ENCODE data around the gene CERCAM. TPM values are rescaled to one million over a fixed set of nuclear protein-coding genes. Genes with fewer than 3 reads are reported as not detected.

CERCAM gene
- polyA plus RNA-seq, 1 donor from 2014 or later: 1.1 TPM

GRCh38 chr9:128390813-128391711 lies 29.6 kb upstream of the CERCAM start:
- H3K4me3 ChIP-seq (ENCODE audit: low read length): no peak overlapping the region
- no peaks in the 10 kb centered on the region for H3K9me3 ChIP-seq (ENCODE audit: low read length)
- no peaks in the 10 kb centered on the region for H3F3A ChIP-seq (ENCODE audit: insufficient read depth, low read length, poor library complexity, severe bottlenecking)
- peaks cover 59% of the 10 kb centered on the region for H3K27me3 ChIP-seq (ENCODE audit: insufficient read depth, low read depth, low read length)
- H3K9me2 ChIP-seq (ENCODE audit: insufficient read depth, low read length): no peaks in the 10 kb centered on the region
- H3K27ac ChIP-seq (ENCODE audit: low read length): no peak overlapping the region
- no peak overlapping the region for H3K4me2 ChIP-seq (ENCODE audit: low read length)
- H2AFZ ChIP-seq (ENCODE audit: low read depth, low read length): no peak overlapping the region
- no peak for TF ChIP-seq POLR2AphosphoS5 (IDR thresholded peaks at IDR 0.05)
- TF ChIP-seq CTCF (IDR thresholded peaks at IDR 0.05; ENCODE audit: poor library complexity, severe bottlenecking): no peak
- no peak for TF ChIP-seq SMC3 (conservative IDR thresholded peaks at IDR 0.05; ENCODE audit: poor library complexity)
- TF ChIP-seq TAF1 (IDR thresholded peaks at IDR 0.05; ENCODE audit: low read depth): no peak
- no peak for TF ChIP-seq EZH2 (IDR thresholded peaks at IDR 0.05; ENCODE audit: borderline replicate concordance, insufficient read depth, low read length, poor library complexity, severe bottlenecking)
- TF ChIP-seq EP300 (conservative IDR thresholded peaks at IDR 0.05; ENCODE audit: poor library complexity, severe bottlenecking): no peak
- no peak for TF ChIP-seq RAD21 (conservative IDR thresholded peaks at IDR 0.05)
- TF ChIP-seq MXI1 (conservative IDR thresholded peaks at IDR 0.05; ENCODE audit: poor library complexity, severe bottlenecking): no peak
- TF ChIP-seq REST (IDR thresholded peaks at IDR 0.05; ENCODE audit: borderline replicate concordance): no peak
- no peaks in the 10 kb centered on the region for H4K20me1 ChIP-seq (ENCODE audit: insufficient read depth)
- no peaks in the 10 kb centered on the region for H3K36me3 ChIP-seq (ENCODE audit: insufficient read depth, low read length)
- H3K79me2 ChIP-seq (replicated peaks; ENCODE audit: insufficient read depth, low read length): no peaks in the 10 kb centered on the region
- H3K9ac ChIP-seq (ENCODE audit: low read length): no peak overlapping the region

DNA sequence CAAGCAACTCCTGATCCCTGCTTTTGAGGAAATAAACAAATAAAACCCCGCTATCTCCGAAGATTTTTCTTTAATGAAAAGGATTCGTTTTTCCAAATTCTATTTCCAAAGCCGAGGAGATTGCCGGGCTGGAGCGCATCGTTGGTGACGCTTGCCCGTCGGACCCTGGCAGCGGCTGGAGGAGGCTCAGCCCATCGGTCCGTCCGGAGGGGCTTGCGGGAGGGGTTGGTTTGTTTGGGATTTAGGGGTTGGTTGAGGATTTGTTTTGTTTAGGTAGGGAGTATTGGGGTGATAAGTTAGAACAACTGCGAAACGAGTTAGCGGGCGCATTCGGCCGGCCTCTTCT lies 28.7 kb upstream of the CERCAM start:
- H4K20me1 ChIP-seq (ENCODE audit: insufficient read depth): no peaks in the 10 kb centered on the region
- H2AFZ ChIP-seq (ENCODE audit: low read depth, low read length): no peak overlapping the region
- no peaks in the 10 kb centered on the region for H3K79me2 ChIP-seq (replicated peaks; ENCODE audit: insufficient read depth, low read length)
- H3K27me3 ChIP-seq (ENCODE audit: insufficient read depth, low read depth, low read length): peaks cover 68% of the 10 kb centered on the region
- no peaks in the 10 kb centered on the region for H3K36me3 ChIP-seq (ENCODE audit: insufficient read depth, low read length)
- H3K27ac ChIP-seq (ENCODE audit: low read length): no peak overlapping the region
- H3F3A ChIP-seq (ENCODE audit: insufficient read depth, low read length, poor library complexity, severe bottlenecking): no peaks in the 10 kb centered on the region
- TF ChIP-seq EZH2 (IDR thresholded peaks at IDR 0.05; ENCODE audit: borderline replicate concordance, insufficient read depth, low read length, poor library complexity, severe bottlenecking) (peak; percentile 76), POLR2AphosphoS5 (IDR thresholded peaks at IDR 0.05) (peak; percentile 67), TAF1 (IDR thresholded peaks at IDR 0.05; ENCODE audit: low read depth) (no peak)
- H3K9me2 ChIP-seq (ENCODE audit: insufficient read depth, low read length): no peaks in the 10 kb centered on the region
- H3K9me3 ChIP-seq (ENCODE audit: low read length): no peaks in the 10 kb centered on the region
- no peak overlapping the region for H3K9ac ChIP-seq (ENCODE audit: low read length)
- H3K4me2 ChIP-seq (ENCODE audit: low read length): no peak overlapping the region
- no peak overlapping the region for H3K4me3 ChIP-seq (ENCODE audit: low read length)
